Measurements from ENCODE around the gene CSMD2. TPM values are rescaled to one million over a fixed set of nuclear protein-coding genes. Genes with fewer than 3 reads are reported as not detected.

CSMD2 gene
- total RNA-seq, 1 experiment from 2014 or later, result 0.22 TPM

DNA sequence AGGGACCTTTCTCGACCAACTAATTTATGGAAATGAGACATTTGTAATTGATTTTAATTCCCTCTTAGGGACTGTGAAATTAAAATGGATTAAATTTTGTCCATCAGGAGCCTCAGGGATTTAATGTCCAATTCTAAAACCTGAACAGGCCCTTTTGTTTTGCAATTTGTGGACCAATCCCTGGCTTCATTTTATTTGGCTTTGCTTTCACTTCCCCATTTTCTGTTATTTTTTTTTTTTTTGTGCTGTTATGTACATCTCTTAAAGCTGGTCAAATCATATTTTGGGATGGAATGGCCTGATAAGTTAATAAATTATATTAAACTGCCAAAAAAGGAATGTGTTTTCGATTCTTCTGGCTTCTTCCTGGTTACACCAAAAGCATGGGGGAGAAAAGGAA is 663.7 kb downstream of the CSMD2 start:
- ChIA-PET RAD21 (ENCODE audit: low non-redundant PET in 1 of 2, low total read pairs in 2 of 2, uncharacterized antibody in 2 of 2, unreplicated experiment in 2 of 2) (no interaction called here), CTCF (interaction anchor here (1.1 kb wide), 1 partner anchor 31 kb away, joined by 3 read pairs; no protein-coding TSS in a partner anchor)
- no peak for DNase-seq (ENCODE audit: low read depth, low spot score)

DNA sequence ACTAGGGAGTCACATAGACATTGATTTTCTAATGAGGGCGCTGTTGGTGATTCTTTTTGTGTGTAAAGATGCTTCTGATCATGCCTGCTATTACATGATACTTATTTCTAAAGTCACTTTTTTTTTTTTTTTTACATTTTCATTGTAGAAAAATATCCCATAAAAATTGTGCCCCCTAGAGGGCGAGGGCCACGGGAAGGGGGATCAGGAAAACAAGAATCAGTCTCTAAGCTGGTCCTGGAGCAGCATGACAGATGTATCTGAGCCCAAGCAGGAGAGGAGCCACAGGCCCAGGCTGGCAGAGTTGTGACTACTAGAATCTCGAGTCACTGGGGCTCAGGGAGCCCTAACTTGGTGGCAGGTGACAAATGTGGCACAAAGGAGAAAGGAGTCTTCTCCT is 664.5 kb downstream of the CSMD2 start:
- TF ChIP-seq, protein P1, sequence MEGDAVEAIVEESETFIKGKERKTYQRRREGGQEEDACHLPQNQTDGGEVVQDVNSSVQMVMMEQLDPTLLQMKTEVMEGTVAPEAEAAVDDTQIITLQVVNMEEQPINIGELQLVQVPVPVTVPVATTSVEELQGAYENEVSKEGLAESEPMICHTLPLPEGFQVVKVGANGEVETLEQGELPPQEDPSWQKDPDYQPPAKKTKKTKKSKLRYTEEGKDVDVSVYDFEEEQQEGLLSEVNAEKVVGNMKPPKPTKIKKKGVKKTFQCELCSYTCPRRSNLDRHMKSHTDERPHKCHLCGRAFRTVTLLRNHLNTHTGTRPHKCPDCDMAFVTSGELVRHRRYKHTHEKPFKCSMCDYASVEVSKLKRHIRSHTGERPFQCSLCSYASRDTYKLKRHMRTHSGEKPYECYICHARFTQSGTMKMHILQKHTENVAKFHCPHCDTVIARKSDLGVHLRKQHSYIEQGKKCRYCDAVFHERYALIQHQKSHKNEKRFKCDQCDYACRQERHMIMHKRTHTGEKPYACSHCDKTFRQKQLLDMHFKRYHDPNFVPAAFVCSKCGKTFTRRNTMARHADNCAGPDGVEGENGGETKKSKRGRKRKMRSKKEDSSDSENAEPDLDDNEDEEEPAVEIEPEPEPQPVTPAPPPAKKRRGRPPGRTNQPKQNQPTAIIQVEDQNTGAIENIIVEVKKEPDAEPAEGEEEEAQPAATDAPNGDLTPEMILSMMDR (IDR thresholded peaks at IDR 0.05 in 2 of 3, conservative IDR thresholded peaks at IDR 0.05 in 1 of 3; ENCODE audit: borderline replicate concordance in 1 of 3, insufficient read depth in 1 of 3, low read depth in 2 of 3, low read length in 2 of 3), result peak in 2 of 3 experiments; percentile 56 to 61; a peak in 4 of 6 replicates
- TF ChIP-seq TCF7L2 (IDR thresholded peaks at IDR 0.05; ENCODE audit: borderline replicate concordance, extremely low read depth, insufficient read depth, insufficient read length) (no peak), SIN3A (IDR thresholded peaks at IDR 0.05; ENCODE audit: low read depth) (no peak), EZH2phosphoT487 (IDR thresholded peaks at IDR 0.05; ENCODE audit: borderline replicate concordance) (no peak), EGR1 (IDR thresholded peaks at IDR 0.05; ENCODE audit: low read depth) (no peak), RAD21 (IDR thresholded peaks at IDR 0.05; ENCODE audit: low read depth) (no peak)
- H3K9me3 ChIP-seq (ENCODE audit: control insufficient read depth in 1 of 2, insufficient read depth in 1 of 2, low read depth in 1 of 2, low read length in 2 of 2), result peaks cover 6 to 8% of the 10 kb centered on the region in 2 experiments; a peak in 2 of 4 replicates
- peaks cover 0 to 8% of the 10 kb centered on the region in 2 experiments; a peak in 1 of 4 replicates for H3K36me3 ChIP-seq (ENCODE audit: control insufficient read depth in 1 of 2, insufficient read depth in 2 of 2, low read length in 2 of 2)
- H3K27me3 ChIP-seq (ENCODE audit: insufficient read depth, low read length), result no peaks in the 10 kb centered on the region
- H3K4me3 ChIP-seq (replicated peaks in 1 of 2; ENCODE audit: low read depth in 1 of 2, low read length in 2 of 2), result no peak overlapping the region
- H3K9ac ChIP-seq (ENCODE audit: low read length), result no peak overlapping the region
- CTCF ChIA-PET, result interaction anchor here (0.6 to 1.1 kb wide), 3 partner anchors 10 to 132 kb away, joined by 3 read pairs; no protein-coding TSS in a partner anchor
- BruUV-seq (replicated peaks), result no TSS peak
- H3K9me2 ChIP-seq (ENCODE audit: insufficient read depth), result no peaks in the 10 kb centered on the region
- POLR2A ChIA-PET, result no interaction called here
- RAD21 ChIA-PET (ENCODE audit: low non-redundant PET in 1 of 2, low total read pairs in 2 of 2, uncharacterized antibody in 2 of 2, unreplicated experiment in 2 of 2), result no interaction called here
- intact Hi-C loops (cut with micrococcal nuclease), result no loop called here
- no peak overlapping the region for H2AFZ ChIP-seq (ENCODE audit: low read depth, low read length, poor library complexity, severe bottlenecking)
- DNase-seq (ENCODE audit: low read depth, low spot score) (no peak), ATAC-seq (peak; percentile 73)
- no peak overlapping the region for H3K4me2 ChIP-seq (ENCODE audit: low read length)
- H3K79me2 ChIP-seq (ENCODE audit: insufficient read depth, low read length), result no peaks in the 10 kb centered on the region
- no peak overlapping the region for H3K27ac ChIP-seq (ENCODE audit: low read depth, low read length)
- no peaks in the 10 kb centered on the region for H3K4me1 ChIP-seq (ENCODE audit: control insufficient read depth in 1 of 2, insufficient read depth in 2 of 2, low read length in 2 of 2)
- no peaks in the 10 kb centered on the region for H4K20me1 ChIP-seq (ENCODE audit: insufficient read depth)

More for the DNA sequence above, 663.7 kb downstream of the CSMD2 start:
- Histone ChIP-seq H3K4me1 (ENCODE audit: control insufficient read depth in 1 of 2, insufficient read depth in 2 of 2, low read length in 2 of 2) (no peaks in the 10 kb centered on the region), H3K4me3 (replicated peaks in 1 of 2; ENCODE audit: low read depth in 1 of 2, low read length in 2 of 2) (no peak overlapping the region), H3K79me2 (ENCODE audit: insufficient read depth, low read length) (no peaks in the 10 kb centered on the region), H3K27ac (ENCODE audit: low read depth, low read length) (no peak overlapping the region), H2AFZ (ENCODE audit: low read depth, low read length, poor library complexity, severe bottlenecking) (no peak overlapping the region), H3K27me3 (ENCODE audit: insufficient read depth, low read length) (no peaks in the 10 kb centered on the region), H3K9me3 (ENCODE audit: control insufficient read depth in 1 of 2, insufficient read depth in 1 of 2, low read depth in 1 of 2, low read length in 2 of 2) (no peaks in the 10 kb centered on the region; a peak in 1 of 4 replicates), H3K9ac (ENCODE audit: low read length) (no peak overlapping the region), H3K36me3 (ENCODE audit: control insufficient read depth in 1 of 2, insufficient read depth in 2 of 2, low read length in 2 of 2) (peaks cover 0 to under 1% of the 10 kb centered on the region in 2 experiments; a peak in 1 of 4 replicates), H3K4me2 (ENCODE audit: low read length) (no peak overlapping the region), H3K9me2 (ENCODE audit: insufficient read depth) (no peaks in the 10 kb centered on the region), H4K20me1 (ENCODE audit: insufficient read depth) (no peaks in the 10 kb centered on the region)
- no peak for ATAC-seq
- no TSS peak for BruUV-seq (replicated peaks)
- intact Hi-C loops (cut with micrococcal nuclease), result no loop called here
- TF ChIP-seq TCF7L2 (IDR thresholded peaks at IDR 0.05; ENCODE audit: borderline replicate concordance, extremely low read depth, insufficient read depth, insufficient read length) (no peak), CEBPB (IDR thresholded peaks at IDR 0.05; ENCODE audit: low read depth) (no peak), RAD21 (IDR thresholded peaks at IDR 0.05; ENCODE audit: low read depth) (no peak), POLR2AphosphoS5 (IDR thresholded peaks at IDR 0.05; ENCODE audit: low read depth, low read length) (no peak), SIN3A (IDR thresholded peaks at IDR 0.05; ENCODE audit: low read depth) (no peak), ZNF274 (IDR thresholded peaks at IDR 0.05; ENCODE audit: low read depth, low read length) (no peak), ELF1 (IDR thresholded peaks at IDR 0.05; ENCODE audit: borderline replicate concordance, low read depth) (no peak), EGR1 (IDR thresholded peaks at IDR 0.05; ENCODE audit: low read depth) (no peak), FOSL1 (IDR thresholded peaks at IDR 0.05; ENCODE audit: low read depth) (no peak), SP1 (IDR thresholded peaks at IDR 0.05; ENCODE audit: low read depth) (no peak), JUND (IDR thresholded peaks at IDR 0.05) (no peak), EZH2 (IDR thresholded peaks at IDR 0.05) (no peak), SRF (IDR thresholded peaks at IDR 0.05; ENCODE audit: low read depth) (no peak)
- TF ChIP-seq, protein P2, sequence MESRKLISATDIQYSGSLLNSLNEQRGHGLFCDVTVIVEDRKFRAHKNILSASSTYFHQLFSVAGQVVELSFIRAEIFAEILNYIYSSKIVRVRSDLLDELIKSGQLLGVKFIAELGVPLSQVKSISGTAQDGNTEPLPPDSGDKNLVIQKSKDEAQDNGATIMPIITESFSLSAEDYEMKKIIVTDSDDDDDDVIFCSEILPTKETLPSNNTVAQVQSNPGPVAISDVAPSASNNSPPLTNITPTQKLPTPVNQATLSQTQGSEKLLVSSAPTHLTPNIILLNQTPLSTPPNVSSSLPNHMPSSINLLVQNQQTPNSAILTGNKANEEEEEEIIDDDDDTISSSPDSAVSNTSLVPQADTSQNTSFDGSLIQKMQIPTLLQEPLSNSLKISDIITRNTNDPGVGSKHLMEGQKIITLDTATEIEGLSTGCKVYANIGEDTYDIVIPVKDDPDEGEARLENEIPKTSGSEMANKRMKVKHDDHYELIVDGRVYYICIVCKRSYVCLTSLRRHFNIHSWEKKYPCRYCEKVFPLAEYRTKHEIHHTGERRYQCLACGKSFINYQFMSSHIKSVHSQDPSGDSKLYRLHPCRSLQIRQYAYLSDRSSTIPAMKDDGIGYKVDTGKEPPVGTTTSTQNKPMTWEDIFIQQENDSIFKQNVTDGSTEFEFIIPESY (IDR thresholded peaks at IDR 0.05; ENCODE audit: extremely low read depth, insufficient replicate concordance, low read length), result no peak
- POLR2A ChIA-PET, result no interaction called here
